ENCODE data around the gene KLF1. TPM values are rescaled to one million over a fixed set of nuclear protein-coding genes. Genes with fewer than 3 reads are reported as not detected.
A peak's percentile ranks its signal among the peaks of the same experiment; 100 is the strongest.
"Not testable (repeated sequence)": the region's sequence is repeated elsewhere in the genome, so short reads cannot be mapped to it uniquely, and the experiment has no call there.

The KLF1 gene
- total RNA-seq, 1 experiment from 2014 or later: 0.30 TPM

- no peaks in the 10 kb centered on the region for H3K27me3 ChIP-seq (replicated peaks; ENCODE audit: insufficient read depth, low read depth, low read length, poor library complexity)
- no peaks in the 10 kb centered on the region for H3K9me3 ChIP-seq (ENCODE audit: low read depth, low read length, poor library complexity, severe bottlenecking)
- peak overlapping the region; percentile 92 for H3K4me3 ChIP-seq (ENCODE audit: low read depth, low read length, poor library complexity, severe bottlenecking)
- peaks cover 4% of the 10 kb centered on the region for H3K4me1 ChIP-seq (ENCODE audit: insufficient read depth, low read length, poor library complexity, severe bottlenecking)
- no peak for DNase-seq (ENCODE audit: low spot score)
- ChIA-PET POLR2A (ENCODE audit: low non-redundant PET) (interaction anchor here (0.9 kb wide), 1 partner anchor 21 kb away, joined by 8 read pairs; no protein-coding TSS in a partner anchor), CTCF (no interaction called here)
- no peak for TF ChIP-seq EZH2 (IDR thresholded peaks at IDR 0.05; ENCODE audit: borderline replicate concordance, low read depth, low read length, poor library complexity, severe bottlenecking)
- TF ChIP-seq, protein P1, sequence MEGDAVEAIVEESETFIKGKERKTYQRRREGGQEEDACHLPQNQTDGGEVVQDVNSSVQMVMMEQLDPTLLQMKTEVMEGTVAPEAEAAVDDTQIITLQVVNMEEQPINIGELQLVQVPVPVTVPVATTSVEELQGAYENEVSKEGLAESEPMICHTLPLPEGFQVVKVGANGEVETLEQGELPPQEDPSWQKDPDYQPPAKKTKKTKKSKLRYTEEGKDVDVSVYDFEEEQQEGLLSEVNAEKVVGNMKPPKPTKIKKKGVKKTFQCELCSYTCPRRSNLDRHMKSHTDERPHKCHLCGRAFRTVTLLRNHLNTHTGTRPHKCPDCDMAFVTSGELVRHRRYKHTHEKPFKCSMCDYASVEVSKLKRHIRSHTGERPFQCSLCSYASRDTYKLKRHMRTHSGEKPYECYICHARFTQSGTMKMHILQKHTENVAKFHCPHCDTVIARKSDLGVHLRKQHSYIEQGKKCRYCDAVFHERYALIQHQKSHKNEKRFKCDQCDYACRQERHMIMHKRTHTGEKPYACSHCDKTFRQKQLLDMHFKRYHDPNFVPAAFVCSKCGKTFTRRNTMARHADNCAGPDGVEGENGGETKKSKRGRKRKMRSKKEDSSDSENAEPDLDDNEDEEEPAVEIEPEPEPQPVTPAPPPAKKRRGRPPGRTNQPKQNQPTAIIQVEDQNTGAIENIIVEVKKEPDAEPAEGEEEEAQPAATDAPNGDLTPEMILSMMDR (conservative IDR thresholded peaks at IDR 0.05; ENCODE audit: low read depth, low read length): no peak
- H3K36me3 ChIP-seq (ENCODE audit: insufficient read depth, low read length, poor library complexity, severe bottlenecking): peaks cover 12% of the 10 kb centered on the region
- BruUV-seq (replicated peaks): TSS peak; percentile 68
- H3K27ac ChIP-seq (ENCODE audit: low read depth, low read length, poor library complexity, severe bottlenecking): peak overlapping the region; percentile 92
- intact Hi-C loops (cut with micrococcal nuclease; ENCODE audit: unreplicated experiment): no loop called here
Observed at GRCh38 chr19:12891553-12892021, 4.6 kb upstream of the KLF1 start.

DNA sequence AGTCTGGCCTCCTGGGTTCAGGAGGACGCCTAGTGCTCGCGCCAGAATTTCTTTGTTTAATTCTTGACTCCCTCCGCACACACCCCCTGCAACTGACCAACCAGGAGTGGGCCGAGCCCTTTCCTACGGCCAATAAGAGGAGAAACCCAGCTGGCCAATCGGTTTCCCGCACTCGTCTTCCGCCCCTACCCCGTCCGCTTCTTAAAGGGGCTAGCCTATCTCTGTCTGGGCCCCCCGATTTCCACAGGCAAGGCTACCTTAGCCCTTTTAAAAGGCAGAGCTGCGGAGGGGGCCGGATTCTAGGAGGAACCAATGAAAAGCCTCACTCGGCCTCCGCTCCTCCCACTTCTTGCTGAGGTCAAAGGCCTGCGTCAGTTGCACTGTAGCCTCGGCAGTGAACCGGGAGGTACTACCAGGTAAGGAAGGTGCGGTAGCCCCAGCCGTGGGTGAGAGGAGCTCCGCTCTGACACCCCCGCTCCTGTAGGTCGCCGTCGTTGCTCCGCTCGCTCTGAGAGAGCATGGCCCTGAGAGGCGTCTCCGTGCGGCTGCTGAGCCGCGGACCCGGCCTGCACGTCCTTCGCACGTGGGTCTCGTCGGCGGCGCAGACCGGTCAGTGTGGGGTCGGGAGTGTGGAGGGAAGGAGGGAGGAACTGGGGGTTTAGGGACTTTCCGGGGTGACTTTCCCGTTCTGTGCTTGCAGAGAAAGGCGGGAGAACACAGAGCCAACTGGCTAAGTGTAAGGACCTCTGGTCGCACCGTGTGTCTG is 4.0 kb upstream of the KLF1 start, which contains the start of gene GCDH:
GCDH (plus strand) TSS at position 374 of the 766 bp plus-strand sequence; CDS start at position 519, 145 bp downstream.
- peak within 1 kb of the TSS; percentile 92 for H3K27ac ChIP-seq (ENCODE audit: low read depth, low read length, poor library complexity, severe bottlenecking)
- CTCF ChIA-PET: interaction anchor here (0.5 to 0.8 kb wide), 3 partner anchors 52 to 94 kb away, joined by 3 to 6 read pairs (median 3); partner anchors contain the start of gene MAST1
- peak; percentile 100 for DNase-seq (ENCODE audit: low spot score)
- TF ChIP-seq EZH2 (IDR thresholded peaks at IDR 0.05; ENCODE audit: borderline replicate concordance, low read depth, low read length, poor library complexity, severe bottlenecking): no peak
- TF ChIP-seq, protein P1 (conservative IDR thresholded peaks at IDR 0.05; ENCODE audit: low read depth, low read length): no peak
- POLR2A ChIA-PET (ENCODE audit: low non-redundant PET): interaction anchor here (0.6 to 1.1 kb wide), 4 partner anchors 10 to 1179 kb away, joined by 4 to 9 read pairs (median 8); partner anchors contain the start of gene DNASE2
- H3K9me3 ChIP-seq (ENCODE audit: low read depth, low read length, poor library complexity, severe bottlenecking): no peaks in the 10 kb centered on the region
- H3K4me3 ChIP-seq (ENCODE audit: low read depth, low read length, poor library complexity, severe bottlenecking): peak within 1 kb of the TSS; percentile 92
- H3K4me1 ChIP-seq (ENCODE audit: insufficient read depth, low read length, poor library complexity, severe bottlenecking): peaks cover 6% of the 10 kb centered on the region
- intact Hi-C loops (cut with micrococcal nuclease; ENCODE audit: unreplicated experiment): no loop called here
- no TSS peak for BruUV-seq (replicated peaks)
- H3K36me3 ChIP-seq (ENCODE audit: insufficient read depth, low read length, poor library complexity, severe bottlenecking): peaks cover 7% of the 10 kb centered on the region
- H3K27me3 ChIP-seq (replicated peaks; ENCODE audit: insufficient read depth, low read depth, low read length, poor library complexity): no peaks in the 10 kb centered on the region

DNA sequence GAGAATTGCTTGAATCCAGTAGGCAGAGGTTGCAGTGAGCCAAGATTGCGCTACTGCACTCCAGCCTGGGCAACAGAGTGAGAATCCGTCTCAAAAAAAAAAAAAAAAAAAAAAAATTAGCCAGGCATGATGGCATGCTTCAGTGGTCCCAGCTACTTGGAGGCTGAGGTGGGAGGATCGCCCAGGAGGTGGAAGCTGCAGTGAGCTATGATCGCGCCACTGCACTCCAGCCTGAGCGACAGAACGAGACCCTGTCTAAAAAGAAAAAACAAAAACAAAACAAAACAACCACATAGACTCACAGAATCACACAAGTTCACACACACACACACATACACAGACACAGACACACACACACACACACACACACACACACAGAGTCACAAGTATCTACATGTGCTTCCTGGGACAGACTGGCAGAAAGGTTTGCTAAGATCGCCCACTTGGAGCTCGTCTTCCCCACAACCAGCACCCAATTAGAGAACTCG is 3.3 kb upstream of the KLF1 start:
- Histone ChIP-seq H3K27ac (ENCODE audit: low read depth, low read length, poor library complexity, severe bottlenecking) (peak overlapping the region; percentile 92), H3K4me3 (ENCODE audit: low read depth, low read length, poor library complexity, severe bottlenecking) (peak overlapping the region; percentile 92)
- DNase-seq (ENCODE audit: low spot score); H3K4me1 ChIP-seq (ENCODE audit: insufficient read depth, low read length, poor library complexity, severe bottlenecking); H3K9me3 ChIP-seq (ENCODE audit: low read depth, low read length, poor library complexity, severe bottlenecking); intact Hi-C loops (cut with micrococcal nuclease; ENCODE audit: unreplicated experiment); H3K27me3 ChIP-seq (replicated peaks; ENCODE audit: insufficient read depth, low read depth, low read length, poor library complexity); H3K36me3 ChIP-seq (ENCODE audit: insufficient read depth, low read length, poor library complexity, severe bottlenecking): not testable (repeated sequence)
- POLR2A ChIA-PET (ENCODE audit: low non-redundant PET): interaction anchor here (0.6 to 1.1 kb wide), 5 partner anchors 9 to 1179 kb away, joined by 4 to 9 read pairs (median 8); partner anchors contain the start of gene DNASE2
- CTCF ChIA-PET: interaction anchor here (0.5 to 0.8 kb wide), 2 partner anchors 52 to 75 kb away, joined by 3 to 6 read pairs; partner anchors contain the start of gene MAST1
- TSS peak; percentile 94 for BruUV-seq (replicated peaks)
